GM23248 (cell line): Measurements from ENCODE around the gene DRP2.

ENCODE experiments used
- EZH2 ChIP-seq: fragments of 200-600 bp; sonication (generic); IDR thresholded peaks from 2 replicates; pipeline ENCODE4 v1.6.1; 2018; ENCODE audit warnings: antibody characterized with exemption, mild to moderate bottlenecking; ENCODE audit not compliant: insufficient read depth, poor library complexity, severe bottlenecking
- EZH2phosphoT487 ChIP-seq: fragments of 200-600 bp; sonication (generic); IDR thresholded peaks from 2 replicates; pipeline ENCODE4 v1.6.1; 2018; ENCODE audit warnings: antibody characterized with exemption, moderate library complexity, mild to moderate bottlenecking, low read depth; ENCODE audit not compliant: insufficient read depth

GRCh38 chrX:101258259-101258581, 38.6 kb downstream of the DRP2 start:
- TF ChIP-seq EZH2phosphoT487 (no peak), EZH2 (no peak)
